HG03064 (cell line): Measurements from ENCODE around the gene APOA5.
"Not testable (repeated sequence)": the region's sequence is repeated elsewhere in the genome, so short reads cannot be mapped to it uniquely, and the experiment has no call there.

Source experiments
- ATAC-seq: cut with Tn5 transposase; IDR thresholded peaks from one replicate; pipeline ENCODE4 v1.9.1; 2021; ENCODE audit warnings: low read depth; ENCODE audit not compliant: unreplicated experiment

The APOA5 gene, protein sequence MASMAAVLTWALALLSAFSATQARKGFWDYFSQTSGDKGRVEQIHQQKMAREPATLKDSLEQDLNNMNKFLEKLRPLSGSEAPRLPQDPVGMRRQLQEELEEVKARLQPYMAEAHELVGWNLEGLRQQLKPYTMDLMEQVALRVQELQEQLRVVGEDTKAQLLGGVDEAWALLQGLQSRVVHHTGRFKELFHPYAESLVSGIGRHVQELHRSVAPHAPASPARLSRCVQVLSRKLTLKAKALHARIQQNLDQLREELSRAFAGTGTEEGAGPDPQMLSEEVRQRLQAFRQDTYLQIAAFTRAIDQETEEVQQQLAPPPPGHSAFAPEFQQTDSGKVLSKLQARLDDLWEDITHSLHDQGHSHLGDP

DNA sequence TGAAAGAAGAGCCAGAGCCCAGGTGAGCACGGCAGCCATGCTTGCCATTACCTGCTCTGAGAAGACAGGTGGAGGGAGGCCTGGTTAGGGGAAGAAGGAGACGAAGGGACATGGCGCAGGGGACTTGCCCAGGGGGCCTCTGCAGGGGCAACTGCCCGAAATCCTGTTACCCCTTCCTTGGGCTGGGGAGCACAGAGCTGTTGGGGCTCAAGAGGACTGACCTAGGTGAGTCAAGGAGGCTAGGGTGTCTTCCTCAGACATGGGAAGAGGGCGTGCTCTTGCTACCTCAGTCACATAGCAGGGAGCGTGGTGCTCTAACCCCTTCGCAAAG lies at the start of gene APOA5:
Gene APOA5 (minus strand): TSS at position 67 of the 331 bp plus-strand sequence. CDS start 19 bp downstream, at position 48.
- ATAC-seq: no peak

DNA sequence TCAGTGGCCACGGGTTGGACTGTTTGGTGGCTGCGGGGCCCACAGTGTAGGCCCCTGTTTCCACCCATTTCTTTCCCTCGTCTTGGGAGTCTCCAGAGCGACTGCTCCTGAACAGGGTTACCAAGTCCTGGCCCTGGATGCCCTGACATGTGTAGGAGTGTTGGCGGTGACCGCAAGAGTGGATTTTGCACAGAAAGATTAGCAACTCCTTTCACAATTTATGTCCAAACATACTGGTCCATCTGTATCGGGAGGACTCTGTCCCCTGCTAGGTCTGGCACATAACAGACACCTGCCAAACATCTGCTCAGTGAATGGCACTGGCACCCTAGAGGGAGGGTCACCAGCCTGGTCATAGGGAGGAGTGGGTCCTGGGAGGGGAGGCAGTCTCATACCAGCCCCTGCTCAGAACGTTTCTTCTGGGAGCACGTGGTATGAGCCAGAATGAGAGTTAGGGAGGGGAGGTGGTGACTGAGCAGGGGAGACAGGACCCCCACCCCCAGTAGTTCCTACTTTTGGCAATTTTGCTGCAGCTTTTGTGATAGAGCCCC lies 49.1 kb upstream of the APOA5 start:
- ATAC-seq: no peak

DNA sequence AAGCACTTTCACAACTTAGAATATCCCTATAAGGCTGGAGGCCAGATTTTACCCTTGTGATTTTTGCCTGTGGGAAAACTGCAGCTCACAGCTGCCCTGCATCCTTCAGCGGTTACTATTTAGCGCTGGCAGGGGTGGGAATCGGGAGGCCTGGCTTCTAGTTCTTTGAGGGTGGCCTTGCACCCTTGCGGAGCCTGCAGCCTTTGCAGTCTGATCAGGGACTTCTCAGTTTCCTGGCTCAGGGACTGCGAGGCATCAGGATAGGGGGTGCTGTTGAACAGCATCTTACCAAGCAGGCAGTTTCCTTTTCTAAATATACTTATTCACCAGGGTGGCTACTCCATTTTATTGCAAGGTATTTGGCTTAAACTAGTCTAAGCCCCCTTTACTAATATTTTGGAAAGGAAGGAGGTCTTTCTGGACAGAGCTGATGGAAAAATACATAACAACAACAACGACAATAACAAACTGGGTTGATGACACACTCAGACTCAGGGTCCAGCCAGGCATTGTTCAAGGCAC lies 48.6 kb upstream of the APOA5 start:
- ATAC-seq: no peak

DNA sequence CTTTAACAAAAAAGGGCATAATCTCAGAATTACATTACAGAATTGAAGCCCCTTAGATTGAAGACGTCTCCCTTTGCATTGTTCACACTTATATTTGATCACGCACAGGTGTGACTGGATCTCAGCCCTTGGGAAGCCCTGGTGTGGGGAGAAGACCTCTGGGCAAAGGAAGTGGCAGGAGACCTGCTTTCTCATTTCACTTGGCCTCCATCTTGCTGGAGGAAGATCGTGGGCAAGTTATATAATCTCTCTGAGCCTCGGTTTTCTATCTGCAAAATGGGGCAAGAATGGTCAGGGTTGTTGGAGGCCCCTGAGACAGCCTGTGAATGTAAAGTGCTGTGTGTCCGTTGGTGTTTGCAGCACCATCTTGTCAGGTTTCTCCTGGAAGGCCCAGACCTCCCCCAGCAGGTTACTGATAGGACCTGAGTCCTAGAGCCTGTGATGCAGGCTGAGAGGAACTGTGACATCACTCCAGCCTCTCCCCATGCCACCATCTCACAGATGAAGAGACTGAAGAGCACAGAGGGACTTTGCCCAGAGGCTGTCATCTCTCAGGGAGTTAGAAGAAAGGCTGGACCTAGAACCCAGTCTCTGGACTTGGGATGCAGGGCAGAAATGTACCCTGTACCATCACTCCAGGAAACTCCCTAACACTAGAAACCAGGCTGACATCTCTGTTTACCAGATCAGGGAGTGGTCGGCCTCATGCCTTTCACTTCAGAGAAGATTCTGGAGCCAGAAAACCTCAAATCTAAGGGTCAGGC lies 46.8 kb upstream of the APOA5 start:
- no peak for ATAC-seq

DNA sequence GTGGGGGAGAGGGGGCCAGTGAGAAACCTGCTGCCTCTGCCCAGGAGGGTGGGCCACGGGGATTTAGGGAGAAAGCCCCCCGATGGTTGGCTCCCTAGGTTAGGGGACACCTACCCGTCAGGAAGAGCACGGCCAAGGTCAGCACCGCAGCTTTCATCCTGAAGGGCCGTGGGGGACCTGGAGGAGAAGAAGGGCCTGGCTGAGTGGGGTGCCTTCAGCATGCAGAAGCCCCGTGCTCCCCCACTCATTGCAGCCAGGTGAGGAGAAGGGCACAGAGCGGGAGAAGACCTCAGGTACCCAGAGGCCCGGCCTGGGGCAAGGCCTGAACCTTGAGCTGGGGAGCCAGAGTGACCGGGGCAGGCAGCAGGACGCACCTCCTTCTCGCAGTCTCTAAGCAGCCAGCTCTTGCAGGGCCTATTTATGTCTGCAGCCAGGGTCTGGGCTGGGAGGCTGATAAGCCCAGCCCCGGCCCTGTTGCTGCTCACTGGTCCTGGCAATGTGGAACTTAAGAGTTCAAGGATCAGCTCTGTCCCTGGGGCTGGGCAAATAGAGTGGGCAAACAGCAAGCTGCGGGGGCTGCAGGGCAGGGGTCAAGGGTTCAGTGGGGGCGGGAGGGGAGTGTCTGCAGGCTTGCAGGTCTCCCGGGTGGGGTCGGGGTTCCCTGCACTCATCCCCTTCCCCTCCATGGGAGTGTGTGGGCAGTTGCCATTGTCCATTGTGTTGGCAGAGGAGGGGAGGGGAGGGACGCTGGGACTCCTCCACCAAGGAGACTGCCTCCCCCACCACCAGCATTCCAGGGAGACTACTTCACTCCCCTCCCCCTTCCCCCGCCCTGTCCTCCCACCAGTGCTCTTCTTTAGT lies 45.8 kb upstream of the APOA5 start, which contains the start of gene APOA1:
Gene APOA1 (minus strand): TSS at position 392 of the 861 bp plus-strand sequence. CDS start 235 bp downstream, at position 157.
- no peak for ATAC-seq

DNA sequence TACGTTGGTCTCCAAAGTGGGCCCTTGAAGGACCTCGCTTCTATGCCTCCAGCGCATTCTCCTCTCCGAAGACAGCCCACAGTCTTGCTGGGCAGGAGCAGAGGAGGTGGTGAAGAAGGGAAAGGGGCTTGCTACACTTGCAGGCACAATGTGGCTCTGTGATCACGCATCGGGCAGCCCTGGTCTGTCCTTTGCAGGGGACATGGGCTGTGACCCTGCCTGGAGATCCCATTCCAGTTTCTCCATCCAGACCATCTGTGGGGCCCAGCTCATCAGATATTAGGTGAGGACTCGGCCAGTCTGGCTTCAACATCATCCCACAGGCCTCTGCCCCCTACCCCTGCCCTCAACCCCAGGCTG lies 44.9 kb upstream of the APOA5 start:
- no peak for ATAC-seq

DNA sequence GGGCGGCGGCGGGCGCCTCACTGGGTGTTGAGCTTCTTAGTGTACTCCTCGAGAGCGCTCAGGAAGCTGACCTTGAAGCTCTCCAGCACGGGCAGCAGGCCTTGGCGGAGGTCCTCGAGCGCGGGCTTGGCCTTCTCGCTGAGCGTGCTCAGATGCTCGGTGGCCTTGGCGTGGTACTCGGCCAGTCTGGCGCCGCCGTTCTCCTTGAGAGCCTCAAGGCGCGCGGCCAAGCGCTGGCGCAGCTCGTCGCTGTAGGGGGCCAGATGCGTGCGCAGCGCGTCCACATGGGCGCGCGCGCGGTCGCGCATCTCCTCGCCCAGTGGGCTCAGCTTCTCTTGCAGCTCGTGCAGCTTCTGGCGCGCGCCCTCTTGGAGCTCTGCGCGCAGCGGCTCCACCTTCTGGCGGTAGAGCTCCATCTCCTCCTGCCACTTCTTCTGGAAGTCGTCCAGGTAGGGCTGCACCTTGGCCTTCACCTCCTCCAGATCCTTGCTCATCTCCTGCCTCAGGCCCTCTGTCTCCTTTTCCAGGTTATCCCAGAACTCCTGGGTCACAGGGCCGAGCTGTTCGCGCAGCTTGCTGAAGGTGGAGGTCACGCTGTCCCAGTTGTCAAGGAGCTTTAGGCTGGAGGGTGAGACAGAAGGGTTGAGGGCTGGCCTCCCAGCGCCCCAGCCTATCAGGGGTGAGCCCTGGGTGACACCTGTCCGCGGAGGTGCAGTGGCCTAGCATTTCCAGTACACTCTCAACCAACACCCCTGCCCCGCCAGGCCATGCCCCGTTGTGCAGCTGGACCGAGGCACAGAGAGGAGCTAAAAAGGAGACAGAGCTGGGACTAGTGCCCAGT lies 44.3 kb upstream of the APOA5 start:
- ATAC-seq: peak; percentile 78

DNA sequence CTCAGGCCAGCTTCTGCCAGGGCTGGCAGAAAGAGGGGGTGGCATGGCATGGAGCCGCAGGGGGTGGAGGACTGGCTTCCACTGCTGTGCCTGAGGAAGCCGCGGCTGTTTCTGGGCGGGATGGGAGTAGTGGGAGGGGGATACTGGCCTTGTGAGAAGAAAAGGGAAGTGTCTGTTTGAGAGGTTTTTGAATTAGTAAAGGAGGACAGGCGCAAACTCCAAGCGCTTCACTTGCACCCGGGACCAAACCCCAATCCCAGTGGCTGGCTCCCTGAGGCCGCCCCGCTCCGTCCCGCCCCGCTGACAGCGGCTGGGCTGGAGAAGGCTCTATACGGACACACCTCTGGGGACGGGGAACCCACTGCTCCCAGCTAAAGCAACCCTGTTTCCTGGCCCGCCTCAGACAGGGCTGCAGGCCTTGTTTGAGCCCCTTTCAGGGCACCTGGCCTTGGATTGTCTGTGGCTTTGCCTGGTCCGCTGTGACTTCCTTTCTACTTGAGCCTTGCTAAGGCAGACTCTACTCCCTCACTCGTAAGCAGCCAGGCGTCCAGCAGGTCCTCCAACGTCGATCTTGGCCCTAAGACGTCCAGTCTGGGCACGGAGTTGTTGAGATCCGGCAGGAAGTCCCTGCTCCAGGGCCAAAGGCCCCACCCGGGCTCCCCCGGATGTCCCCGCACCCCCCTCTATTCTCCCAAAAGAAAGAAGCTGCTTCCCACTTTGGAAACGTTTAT lies 43.5 kb upstream of the APOA5 start:
- no peak for ATAC-seq

DNA sequence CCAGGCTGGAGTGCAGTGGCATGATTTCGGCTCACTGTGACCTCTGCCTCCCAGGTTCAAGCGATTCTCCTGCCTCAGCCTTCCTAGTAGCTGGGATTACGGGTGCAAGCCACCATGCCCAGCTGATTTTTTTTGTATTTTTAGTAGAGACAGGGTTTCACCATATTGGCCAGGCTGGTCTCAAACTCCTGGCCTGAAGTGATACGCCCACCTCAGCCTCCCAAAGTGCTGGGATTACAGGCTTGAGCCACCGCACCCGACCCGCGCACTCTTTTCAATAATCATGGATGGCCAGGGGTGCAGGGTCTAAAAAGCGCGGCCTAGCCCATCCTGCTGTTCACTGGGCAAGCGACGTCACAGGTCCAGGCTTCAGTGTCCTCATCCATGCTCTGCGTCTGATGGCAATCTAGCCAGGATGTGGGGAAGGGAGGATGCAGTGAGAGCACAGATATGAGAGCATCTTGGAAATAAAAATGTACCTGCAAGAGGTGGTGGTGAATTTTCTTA lies 42.9 kb upstream of the APOA5 start:
- ATAC-seq: not testable (repeated sequence)

DNA sequence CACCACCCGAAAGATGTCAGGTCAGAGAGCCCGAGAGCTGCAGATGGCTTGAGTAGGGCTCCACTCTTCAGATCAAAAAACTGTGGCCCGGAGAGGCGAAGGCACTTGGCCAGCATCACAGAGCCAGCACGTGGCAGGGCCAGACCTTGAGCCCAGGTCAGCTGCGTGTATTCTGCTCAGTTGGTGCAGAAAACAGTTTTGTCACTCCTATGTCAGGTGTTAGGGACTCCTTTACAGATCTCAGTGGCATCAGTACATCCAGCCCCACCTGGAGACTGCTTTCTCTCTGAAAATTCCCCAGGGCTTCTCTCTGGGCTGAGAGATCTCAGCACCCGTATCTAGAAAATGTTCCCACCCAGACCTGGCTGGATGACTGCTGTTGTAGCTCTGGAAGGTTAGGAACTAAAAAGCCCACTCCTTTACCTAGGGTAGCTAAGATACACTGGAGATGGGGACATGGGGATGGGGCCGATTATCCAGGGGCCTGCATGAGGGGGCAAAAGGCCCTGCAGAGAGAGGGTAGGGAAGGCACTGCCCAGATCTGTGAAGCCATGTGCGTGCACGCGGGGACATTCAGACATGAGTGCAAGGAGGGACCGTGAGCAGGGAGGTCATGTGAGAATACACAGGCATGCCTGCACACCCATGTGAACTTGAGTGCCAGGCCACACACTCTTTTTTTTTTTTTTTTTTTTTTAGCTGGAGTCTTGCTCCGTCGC lies 42.3 kb upstream of the APOA5 start:
- no peak for ATAC-seq

DNA sequence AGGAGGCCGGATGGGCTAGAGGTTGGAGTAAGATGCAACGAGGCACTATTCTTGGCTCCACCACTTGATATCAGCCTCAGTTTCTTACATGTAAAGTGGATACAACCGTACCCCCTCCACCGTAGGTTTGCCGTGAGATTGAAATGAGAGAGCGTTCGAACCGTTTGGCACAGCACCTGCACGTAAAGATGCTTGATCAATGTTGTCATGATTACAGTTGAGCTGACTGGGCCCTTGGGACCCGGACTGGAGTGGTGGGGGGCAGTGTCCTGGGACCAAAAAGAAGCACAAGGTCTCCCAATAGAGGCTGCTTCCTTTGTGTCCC lies 41.8 kb upstream of the APOA5 start:
- no peak for ATAC-seq

DNA sequence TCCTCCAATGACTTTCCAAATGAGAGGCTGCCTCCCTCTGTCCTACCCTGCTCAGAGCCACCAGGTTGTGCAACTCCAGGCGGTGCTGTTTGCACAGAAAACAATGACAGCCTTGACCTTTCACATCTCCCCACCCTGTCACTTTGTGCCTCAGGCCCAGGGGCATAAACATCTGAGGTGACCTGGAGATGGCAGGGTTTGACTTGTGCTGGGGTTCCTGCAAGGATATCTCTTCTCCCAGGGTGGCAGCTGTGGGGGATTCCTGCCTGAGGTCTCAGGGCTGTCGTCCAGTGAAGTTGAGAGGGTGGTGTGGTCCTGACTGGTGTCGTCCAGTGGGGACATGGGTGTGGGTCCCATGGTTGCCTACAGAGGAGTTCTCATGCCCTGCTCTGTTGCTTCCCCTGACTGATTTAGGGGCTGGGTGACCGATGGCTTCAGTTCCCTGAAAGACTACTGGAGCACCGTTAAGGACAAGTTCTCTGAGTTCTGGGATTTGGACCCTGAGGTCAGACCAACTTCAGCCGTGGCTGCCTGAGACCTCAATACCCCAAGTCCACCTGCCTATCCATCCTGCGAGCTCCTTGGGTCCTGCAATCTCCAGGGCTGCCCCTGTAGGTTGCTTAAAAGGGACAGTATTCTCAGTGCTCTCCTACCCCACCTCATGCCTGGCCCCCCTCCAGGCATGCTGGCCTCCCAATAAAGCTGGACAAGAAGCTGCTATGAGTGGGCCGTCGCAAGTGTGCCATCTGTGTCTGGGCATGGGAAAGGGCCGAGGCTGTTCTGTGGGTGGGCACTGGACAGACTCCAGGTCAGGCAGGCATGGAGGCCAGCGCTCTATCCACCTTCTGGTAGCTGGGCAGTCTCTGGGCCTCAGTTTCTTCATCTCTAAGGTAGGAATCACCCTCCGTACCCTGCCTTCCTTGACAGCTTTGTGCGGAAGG lies 40.9 kb upstream of the APOA5 start:
- no peak for ATAC-seq

DNA sequence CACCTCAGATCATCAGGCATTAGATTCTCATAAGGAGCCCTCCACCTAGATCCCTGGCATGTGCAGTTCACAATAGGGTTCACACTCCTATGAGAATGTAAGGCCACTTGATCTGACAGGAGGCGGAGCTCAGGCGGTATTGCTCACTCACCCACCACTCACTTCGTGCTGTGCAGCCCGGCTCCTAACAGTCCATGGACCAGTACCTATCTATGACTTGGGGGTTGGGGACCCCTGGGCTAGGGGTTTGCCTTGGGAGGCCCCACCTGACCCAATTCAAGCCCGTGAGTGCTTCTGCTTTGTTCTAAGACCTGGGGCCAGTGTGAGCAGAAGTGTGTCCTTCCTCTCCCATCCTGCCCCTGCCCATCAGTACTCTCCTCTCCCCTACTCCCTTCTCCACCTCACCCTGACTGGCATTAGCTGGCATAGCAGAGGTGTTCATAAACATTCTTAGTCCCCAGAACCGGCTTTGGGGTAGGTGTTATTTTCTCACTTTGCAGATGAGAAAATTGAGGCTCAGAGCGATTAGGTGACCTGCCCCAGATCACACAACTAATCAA lies 40.2 kb upstream of the APOA5 start:
- no peak for ATAC-seq

DNA sequence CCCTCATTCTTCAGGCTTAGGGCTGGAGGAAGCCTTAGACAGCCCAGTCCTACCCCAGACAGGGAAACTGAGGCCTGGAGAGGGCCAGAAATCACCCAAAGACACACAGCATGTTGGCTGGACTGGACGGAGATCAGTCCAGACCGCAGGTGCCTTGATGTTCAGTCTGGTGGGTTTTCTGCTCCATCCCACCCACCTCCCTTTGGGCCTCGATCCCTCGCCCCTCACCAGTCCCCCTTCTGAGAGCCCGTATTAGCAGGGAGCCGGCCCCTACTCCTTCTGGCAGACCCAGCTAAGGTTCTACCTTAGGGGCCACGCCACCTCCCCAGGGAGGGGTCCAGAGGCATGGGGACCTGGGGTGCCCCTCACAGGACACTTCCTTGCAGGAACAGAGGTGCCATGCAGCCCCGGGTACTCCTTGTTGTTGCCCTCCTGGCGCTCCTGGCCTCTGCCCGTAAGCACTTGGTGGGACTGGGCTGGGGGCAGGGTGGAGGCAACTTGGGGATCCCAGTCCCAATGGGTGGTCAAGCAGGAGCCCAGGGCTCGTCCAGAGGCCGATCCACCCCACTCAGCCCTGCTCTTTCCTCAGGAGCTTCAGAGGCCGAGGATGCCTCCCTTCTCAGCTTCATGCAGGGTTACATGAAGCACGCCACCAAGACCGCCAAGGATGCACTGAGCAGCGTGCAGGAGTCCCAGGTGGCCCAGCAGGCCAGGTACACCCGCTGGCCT lies 38.7 kb upstream of the APOA5 start:
- ATAC-seq: no peak

DNA sequence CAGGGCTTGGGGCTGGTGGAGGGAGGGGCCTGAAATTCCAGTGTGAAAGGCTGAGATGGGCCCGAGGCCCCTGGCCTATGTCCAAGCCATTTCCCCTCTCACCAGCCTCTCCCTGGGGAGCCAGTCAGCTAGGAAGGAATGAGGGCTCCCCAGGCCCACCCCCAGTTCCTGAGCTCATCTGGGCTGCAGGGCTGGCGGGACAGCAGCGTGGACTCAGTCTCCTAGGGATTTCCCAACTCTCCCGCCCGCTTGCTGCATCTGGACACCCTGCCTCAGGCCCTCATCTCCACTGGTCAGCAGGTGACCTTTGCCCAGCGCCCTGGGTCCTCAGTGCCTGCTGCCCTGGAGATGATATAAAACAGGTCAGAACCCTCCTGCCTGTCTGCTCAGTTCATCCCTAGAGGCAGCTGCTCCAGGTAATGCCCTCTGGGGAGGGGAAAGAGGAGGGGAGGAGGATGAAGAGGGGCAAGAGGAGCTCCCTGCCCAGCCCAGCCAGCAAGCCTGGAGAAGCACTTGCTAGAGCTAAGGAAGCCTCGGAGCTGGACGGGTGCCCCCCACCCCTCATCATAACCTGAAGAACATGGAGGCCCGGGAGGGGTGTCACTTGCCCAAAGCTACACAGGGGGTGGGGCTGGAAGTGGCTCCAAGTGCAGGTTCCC lies 38.0 kb upstream of the APOA5 start, which contains the start of gene APOC3:
Gene APOC3 (plus strand): TSS at position 383 of the 659 bp plus-strand sequence. CDS start 676 bp downstream, outside the sequence.
- ATAC-seq: no peak
